Psoas muscle (tissue), 8 donors: ENCODE results near the gene ADCY2. TPM values are rescaled to one million over a fixed set of nuclear protein-coding genes. Genes with fewer than 3 reads are reported as not detected.

Source experiments
- ATAC-seq, 4 donors: fragments of 200-7000 bp; cut with Tn5 transposase; one replicate each; pipeline ENCODE4 v1.9.1; 2020; ENCODE audit warnings: moderate library complexity in 3 of 4, mild to moderate bottlenecking in 2 of 4
- DNase-seq, 2 donors: peaks; one replicate each; pipeline ENCODE4 v3.0.0-alpha.2; 2020
- H3K27ac ChIP-seq: fragments of 200-600 bp; one replicate; pipeline ENCODE4 v1.8.0; 2022
- H3K27me3 ChIP-seq, 3 donors: fragments of 200-600 bp in 1 of 3; one replicate each; pipeline versions ENCODE4 v1.6.1 to v1.8.0; 2013 to 2022; ENCODE audit warnings: low read length in 2 of 3, mild to moderate bottlenecking in 2 of 3, moderate library complexity in 1 of 3; ENCODE audit not compliant: insufficient read depth in 3 of 3
- H3K36me3 ChIP-seq, 2 donors: fragments of 200-600 bp in 1 of 2; one replicate each; pipeline versions ENCODE4 v1.6.1 to v1.8.0; 2013 to 2022; ENCODE audit warnings: low read depth in 1 of 2, mild to moderate bottlenecking in 1 of 2, moderate library complexity in 1 of 2; ENCODE audit not compliant: insufficient read depth in 1 of 2
- H3K4me1 ChIP-seq: fragments of 200-600 bp; one replicate; pipeline ENCODE4 v1.8.0; 2022
- H3K4me3 ChIP-seq: fragments of 200-600 bp; one replicate; pipeline ENCODE4 v1.8.0; 2022; ENCODE audit warnings: mild to moderate bottlenecking
- H3K9me3 ChIP-seq: fragments of 200-600 bp; one replicate; pipeline ENCODE4 v1.8.0; 2022
- WGBS, 3 donors: extraction: QIAGEN DNeasy Blood & Tissue Kit; methylation state at CpG; one replicate each; pipeline versions ENCODE4 v1.1.6 to v1.1.7; 2013; 5-methylcytosine and 5-hydroxymethylcytosine counted together
- intact Hi-C, 2 donors: fragments of 100-400 bp; cut with DNase I; formaldehyde crosslinking; loops; one replicate each; pipeline versions ENCODE4 v1.11.0 to v1.14.2; 2022
- polyA plus RNA-seq, 3 donors: library from polyadenylated mRNA; stranded (reverse); fragments of 200-250 nt; gene quantifications; one replicate each; pipeline ENCODE4 v1.2.3, GENCODE V29; 2013
- total RNA-seq, 4 donors: library from RNA; stranded (reverse); fragmentation: NEBNext Ultra II Directional in 2 of 4; extraction: Animal tissue kit (Norgen Biotek cat#: 25700) in 2 of 4; gene quantifications; one replicate each; pipeline versions ENCODE4 v1.2.1 to v1.2.4, GENCODE V29; 2021 to 2023
- TF ChIP-seq, protein P1 (sequence below): fragments of 200-600 bp; IDR thresholded peaks from one replicate; pipeline ENCODE4 v1.8.0; 2022; ENCODE audit warnings: antibody characterized with exemption
- donor health status: healthy with polysubstance abuse.
- donor health status: DM: no; HTN: no; CAD: no; lungs with moderate emphysema.
- donor health status: Bipolar disorder and iron deficiency.
- donor health status: healthy.
- donor health status: DM: yes; HTN: yes; CAD: no.
- donor health status: DM: no; HTN: no; CAD: no.
- donor health status: DM: no; HTN: no; CAD: no.
- donor health status: DM: yes; HTN: yes; CAD: no.

The ADCY2 gene
- total and polyA plus RNA-seq, 7 donors, result 24.3 to 91.4 (median 55.1) TPM

GRCh38 chr5:7529880-7530279 is 133.9 kb downstream of the ADCY2 start:
- no peaks in the 10 kb centered on the region for H3K27me3 ChIP-seq
- no peaks in the 10 kb centered on the region for H3K9me3 ChIP-seq
- TF ChIP-seq, protein P1, sequence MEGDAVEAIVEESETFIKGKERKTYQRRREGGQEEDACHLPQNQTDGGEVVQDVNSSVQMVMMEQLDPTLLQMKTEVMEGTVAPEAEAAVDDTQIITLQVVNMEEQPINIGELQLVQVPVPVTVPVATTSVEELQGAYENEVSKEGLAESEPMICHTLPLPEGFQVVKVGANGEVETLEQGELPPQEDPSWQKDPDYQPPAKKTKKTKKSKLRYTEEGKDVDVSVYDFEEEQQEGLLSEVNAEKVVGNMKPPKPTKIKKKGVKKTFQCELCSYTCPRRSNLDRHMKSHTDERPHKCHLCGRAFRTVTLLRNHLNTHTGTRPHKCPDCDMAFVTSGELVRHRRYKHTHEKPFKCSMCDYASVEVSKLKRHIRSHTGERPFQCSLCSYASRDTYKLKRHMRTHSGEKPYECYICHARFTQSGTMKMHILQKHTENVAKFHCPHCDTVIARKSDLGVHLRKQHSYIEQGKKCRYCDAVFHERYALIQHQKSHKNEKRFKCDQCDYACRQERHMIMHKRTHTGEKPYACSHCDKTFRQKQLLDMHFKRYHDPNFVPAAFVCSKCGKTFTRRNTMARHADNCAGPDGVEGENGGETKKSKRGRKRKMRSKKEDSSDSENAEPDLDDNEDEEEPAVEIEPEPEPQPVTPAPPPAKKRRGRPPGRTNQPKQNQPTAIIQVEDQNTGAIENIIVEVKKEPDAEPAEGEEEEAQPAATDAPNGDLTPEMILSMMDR, result no peak
- DNase-seq (no peak), ATAC-seq (no peak)
- no peaks in the 10 kb centered on the region for H3K36me3 ChIP-seq
- H3K4me3 ChIP-seq, result no peak overlapping the region
- intact Hi-C loops, result no loop called here
- H3K27ac ChIP-seq, result no peak overlapping the region
- H3K4me1 ChIP-seq, result peaks cover 3% of the 10 kb centered on the region

DNA sequence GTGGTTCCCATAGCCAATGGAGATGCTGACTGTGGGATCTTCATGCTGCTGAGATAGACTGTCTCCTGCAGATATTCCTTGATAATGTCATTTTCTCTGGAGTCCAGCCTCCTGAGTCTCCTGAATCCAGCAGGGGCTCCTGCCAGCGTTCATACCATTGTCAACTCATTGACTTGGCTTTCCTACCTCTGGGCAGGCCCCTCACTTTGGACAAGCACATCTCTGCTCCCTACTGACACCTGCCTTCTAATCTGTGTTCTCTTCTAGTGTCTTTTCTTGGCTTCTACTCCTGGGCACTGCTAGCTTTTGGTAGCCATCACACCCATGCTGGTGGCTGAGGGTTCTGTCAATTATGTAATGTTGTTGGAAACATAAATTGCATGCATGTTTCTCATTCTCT is 138.0 kb downstream of the ADCY2 start:
- TF ChIP-seq, protein P1, result no peak
- H3K36me3 ChIP-seq, result no peaks in the 10 kb centered on the region
- DNase-seq, result no peak
- intact Hi-C loops, result no loop called here
- H3K4me3 ChIP-seq, result no peak overlapping the region
- ATAC-seq, result peak in 1 of 4 donors; percentile 44
- 63 to 70% (median 63%) methylated on average over 1 of the region's 1 CpG for WGBS, 3 donors
- peaks cover 3% of the 10 kb centered on the region for H3K4me1 ChIP-seq
- H3K27ac ChIP-seq, result no peak overlapping the region
- H3K9me3 ChIP-seq, result no peaks in the 10 kb centered on the region
- no peaks in the 10 kb centered on the region for H3K27me3 ChIP-seq

DNA sequence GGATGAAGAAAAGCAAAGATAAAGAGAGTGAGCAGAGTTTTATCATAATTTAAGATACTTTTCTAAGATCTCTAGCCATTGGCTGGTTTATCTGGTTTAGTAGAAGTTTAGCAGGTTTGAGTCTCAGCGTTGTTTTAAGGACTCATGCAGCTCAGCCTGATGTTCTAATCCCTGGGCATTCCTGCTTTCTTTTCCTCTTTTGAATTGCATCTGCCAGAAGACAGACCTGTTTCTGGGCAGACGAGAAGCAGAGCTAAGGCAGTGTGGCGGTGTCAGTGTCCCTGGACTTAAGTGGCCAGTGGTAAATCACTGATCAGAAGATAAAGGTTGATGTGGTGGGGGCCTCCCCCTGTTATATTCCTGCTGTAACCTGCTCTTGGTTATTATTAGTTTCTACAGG is 138.6 kb downstream of the ADCY2 start:
- H3K9me3 ChIP-seq, result no peaks in the 10 kb centered on the region
- no peak overlapping the region for H3K27ac ChIP-seq
- intact Hi-C loops, result no loop called here
- H3K4me1 ChIP-seq, result peaks cover 3% of the 10 kb centered on the region
- 68 to 72% (median 69%) methylated on average over 3 of the region's 3 CpGs for WGBS, 3 donors
- no peaks in the 10 kb centered on the region for H3K27me3 ChIP-seq
- no peak for DNase-seq
- no peak overlapping the region for H3K4me3 ChIP-seq
- ATAC-seq, result no peak
- H3K36me3 ChIP-seq, result no peaks in the 10 kb centered on the region
- TF ChIP-seq, protein P1, result no peak

DNA sequence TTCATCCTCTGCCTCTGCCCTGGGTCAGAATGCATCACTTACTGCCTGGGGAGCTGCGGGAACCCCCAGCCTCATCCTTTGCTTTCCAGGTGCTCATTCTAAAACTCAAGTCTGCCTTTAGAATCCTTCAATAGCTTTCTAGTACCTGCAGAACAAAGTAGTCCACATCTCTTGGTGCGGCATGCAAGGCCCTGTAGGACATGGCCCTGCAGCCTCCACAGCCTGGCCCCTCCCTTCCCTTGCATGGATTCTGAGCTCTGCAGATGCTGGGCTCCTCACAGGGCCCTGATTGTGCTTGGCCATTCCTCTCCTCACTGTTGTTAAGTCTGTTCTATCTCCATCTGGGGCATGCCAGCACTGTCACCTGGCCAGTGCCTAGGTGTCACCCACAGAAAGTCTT is 141.6 kb downstream of the ADCY2 start:
- Histone ChIP-seq H3K27ac (no peak overlapping the region), H3K4me1 (no peaks in the 10 kb centered on the region), H3K27me3 (no peaks in the 10 kb centered on the region), H3K9me3 (no peaks in the 10 kb centered on the region), H3K4me3 (no peak overlapping the region), H3K36me3 (no peaks in the 10 kb centered on the region)
- intact Hi-C loops, result no loop called here
- TF ChIP-seq, protein P1, result no peak
- no peak for ATAC-seq
- WGBS, 3 donors, result 86 to 95% (median 89%) methylated on average over 2 of the region's 2 CpGs
- no peak for DNase-seq

DNA sequence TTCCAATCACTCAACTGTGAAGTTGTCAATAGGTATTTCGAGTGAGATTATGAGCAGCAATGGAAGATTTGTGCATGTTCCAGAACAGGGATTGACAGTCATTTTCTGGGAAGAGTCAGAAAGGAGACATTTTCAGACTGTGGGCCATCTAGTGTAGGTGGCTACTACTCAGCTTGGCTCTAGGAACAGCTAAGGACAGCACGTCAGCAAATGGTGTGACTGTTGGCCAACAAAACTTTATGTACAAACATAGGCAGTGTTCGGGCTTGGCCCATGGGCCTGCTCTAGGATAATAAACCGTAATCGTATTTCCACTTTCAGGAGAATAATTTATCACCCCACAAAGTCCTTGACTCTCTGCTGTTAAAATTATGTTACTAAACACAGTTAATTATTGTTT is 143.6 kb downstream of the ADCY2 start:
- Histone ChIP-seq H3K27ac (no peak overlapping the region), H3K9me3 (no peaks in the 10 kb centered on the region), H3K36me3 (no peaks in the 10 kb centered on the region), H3K4me3 (no peak overlapping the region), H3K27me3 (no peaks in the 10 kb centered on the region), H3K4me1 (no peaks in the 10 kb centered on the region)
- peak in 2 of 4 donors; percentile 52 to 68 for ATAC-seq
- TF ChIP-seq, protein P1, result no peak
- intact Hi-C loops, result no loop called here
- no peak for DNase-seq
- WGBS, 3 donors, result 48 to 63% (median 59%) methylated on average over 5 of the region's 5 CpGs
